Upper lobe of left lung (tissue), 6 donors: Measurements from ENCODE around the gene IL10RA. TPM values are rescaled to one million over a fixed set of nuclear protein-coding genes. Genes with fewer than 3 reads are reported as not detected.

ENCODE experiments used
- ATAC-seq, 2 donors: fragments of 200-7000 bp; cut with Tn5 transposase; one replicate each; pipeline ENCODE4 v1.9.1; 2022; ENCODE audit warnings: mild to moderate bottlenecking in 2 of 2, moderate library complexity in 2 of 2; ENCODE audit not compliant: low FRiP score in 2 of 2
- DNase-seq, 2 donors: peaks; one replicate each; pipeline ENCODE4 v3.0.0-alpha.2; 2019 to 2020
- H3K27ac ChIP-seq, 4 donors: fragments of 200-600 bp; sonication (generic); one replicate each; pipeline ENCODE4 v1.5.1; 2016 to 2019
- H3K27me3 ChIP-seq, 4 donors: fragments of 200-600 bp; sonication (generic); one replicate each; pipeline ENCODE4 v1.5.1; 2017 to 2019
- H3K36me3 ChIP-seq, 4 donors: fragments of 200-600 bp; sonication (generic); one replicate each; pipeline ENCODE4 v1.5.1; 2016 to 2019
- H3K4me1 ChIP-seq, 4 donors: fragments of 200-600 bp; sonication (generic); one replicate each; pipeline ENCODE4 v1.5.1; 2018 to 2019
- H3K4me3 ChIP-seq, 4 donors: fragments of 200-600 bp; sonication (generic); one replicate each; pipeline ENCODE4 v1.5.1; 2017 to 2019; ENCODE audit warnings: mild to moderate bottlenecking in 2 of 4, moderate library complexity in 1 of 4
- H3K9me3 ChIP-seq, 4 donors: fragments of 200-600 bp; sonication (generic); one replicate each; pipeline ENCODE4 v1.5.1; 2018 to 2019
- EP300 ChIP-seq, 4 donors: sonication (generic); formaldehyde crosslinking; IDR thresholded peaks; one replicate each; pipeline ENCODE4 v1.5.1; 2017; ENCODE audit warnings: antibody characterized with exemption in 4 of 4, control low read depth in 2 of 4
- POLR2A ChIP-seq, 4 donors: fragments of 450-650 bp; IDR thresholded peaks; one replicate each; pipeline ENCODE4 v1.5.1; 2016 to 2017; ENCODE audit warnings: antibody characterized with exemption in 4 of 4, mild to moderate bottlenecking in 2 of 4
- POLR2AphosphoS5 ChIP-seq, 2 donors: sonication (generic); formaldehyde crosslinking; IDR thresholded peaks; one replicate each; pipeline ENCODE4 v1.5.1; 2017; ENCODE audit warnings: antibody characterized with exemption in 2 of 2
- WGBS, 2 donors: methylation state at CpG; one replicate each; pipeline ENCODE4 v1.1.5; 2017 to 2018; 5-methylcytosine and 5-hydroxymethylcytosine counted together
- total RNA-seq, 6 donors: library from RNA; depleted of rRNA in 4 of 6; stranded (reverse); fragments of >200 nt in 4 of 6; gene quantifications; one replicate each; pipeline versions ENCODE4 v1.1.0 to v1.2.1, GENCODE V29; 2016 to 2021
- TF ChIP-seq, protein P1 (sequence below), 6 experiments: fragments of 450-650 bp in 4 of 6; fragments of 200-600 bp in 2 of 6; sonication (generic) in 2 of 6; IDR thresholded peaks; one replicate each; pipeline ENCODE4 v1.5.1; 2016 to 2019; ENCODE audit warnings: antibody characterized with exemption in 6 of 6
- donor health status: DM: no; HTN: no; CAD: no; lungs with moderate emphysema.
- donor health status: DM: no; HTN: yes; CAD: no; lungs with severe emphysema.

IL10RA gene
- total RNA-seq, 6 donors from 2014 or later: 30.7 to 139 (median 46.1) TPM

DNA sequence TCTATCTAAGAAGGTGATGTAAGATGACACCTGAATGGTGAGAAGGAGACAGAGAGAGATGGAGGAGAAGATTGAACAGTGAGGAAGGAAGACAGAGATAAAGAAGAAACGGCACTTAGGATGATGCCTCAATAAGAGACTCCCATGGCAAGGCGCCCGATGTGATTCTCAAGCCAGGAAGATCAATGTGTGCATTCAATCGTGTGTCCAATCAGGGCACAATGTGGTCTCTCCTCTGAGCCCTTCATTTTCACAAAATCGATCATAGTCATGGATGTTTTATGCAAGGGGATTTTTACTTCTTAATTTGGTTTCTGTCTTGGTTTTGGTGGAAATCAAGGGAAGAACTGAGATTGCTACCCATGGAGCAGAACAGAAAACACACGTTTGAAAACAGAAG lies 37.1 kb upstream of the IL10RA start:
- no peak overlapping the region for H3K27ac ChIP-seq
- TF ChIP-seq EP300 (IDR thresholded peaks at IDR 0.05) (no peak), POLR2A (IDR thresholded peaks at IDR 0.05) (no peak), POLR2AphosphoS5 (IDR thresholded peaks at IDR 0.05) (no peak)
- TF ChIP-seq, protein P1, sequence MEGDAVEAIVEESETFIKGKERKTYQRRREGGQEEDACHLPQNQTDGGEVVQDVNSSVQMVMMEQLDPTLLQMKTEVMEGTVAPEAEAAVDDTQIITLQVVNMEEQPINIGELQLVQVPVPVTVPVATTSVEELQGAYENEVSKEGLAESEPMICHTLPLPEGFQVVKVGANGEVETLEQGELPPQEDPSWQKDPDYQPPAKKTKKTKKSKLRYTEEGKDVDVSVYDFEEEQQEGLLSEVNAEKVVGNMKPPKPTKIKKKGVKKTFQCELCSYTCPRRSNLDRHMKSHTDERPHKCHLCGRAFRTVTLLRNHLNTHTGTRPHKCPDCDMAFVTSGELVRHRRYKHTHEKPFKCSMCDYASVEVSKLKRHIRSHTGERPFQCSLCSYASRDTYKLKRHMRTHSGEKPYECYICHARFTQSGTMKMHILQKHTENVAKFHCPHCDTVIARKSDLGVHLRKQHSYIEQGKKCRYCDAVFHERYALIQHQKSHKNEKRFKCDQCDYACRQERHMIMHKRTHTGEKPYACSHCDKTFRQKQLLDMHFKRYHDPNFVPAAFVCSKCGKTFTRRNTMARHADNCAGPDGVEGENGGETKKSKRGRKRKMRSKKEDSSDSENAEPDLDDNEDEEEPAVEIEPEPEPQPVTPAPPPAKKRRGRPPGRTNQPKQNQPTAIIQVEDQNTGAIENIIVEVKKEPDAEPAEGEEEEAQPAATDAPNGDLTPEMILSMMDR (IDR thresholded peaks at IDR 0.05): no peak
- H3K4me3 ChIP-seq: no peak overlapping the region
- H3K36me3 ChIP-seq: no peaks in the 10 kb centered on the region
- no peaks in the 10 kb centered on the region for H3K9me3 ChIP-seq
- peaks cover 11 to 45% (median 27%) of the 10 kb centered on the region in 4 donors for H3K4me1 ChIP-seq
- no peaks in the 10 kb centered on the region for H3K27me3 ChIP-seq
- ATAC-seq (no peak), DNase-seq (no peak)
- 71 to 78% methylated on average over 6 of the region's 6 CpGs for WGBS, 2 donors

DNA sequence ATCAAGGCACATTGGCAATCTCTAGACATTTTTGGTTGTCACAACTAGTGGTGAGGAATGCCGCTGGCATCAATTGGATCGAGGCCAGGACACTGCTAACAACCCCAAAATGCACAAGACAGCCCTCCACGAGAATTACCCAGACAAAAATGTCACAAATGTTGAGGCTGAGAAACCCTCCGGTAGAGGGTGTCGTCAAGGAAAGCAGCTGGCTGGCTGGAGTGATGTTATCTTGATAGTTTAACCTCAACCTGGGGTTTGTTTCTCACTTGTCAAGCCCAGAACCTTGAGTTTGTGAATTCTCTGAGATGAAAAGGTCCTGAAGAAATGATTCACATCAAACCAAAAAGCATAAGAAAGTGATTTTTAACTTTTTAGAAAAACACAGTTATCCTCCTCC lies 35.9 kb upstream of the IL10RA start:
- Histone ChIP-seq H3K4me1 (peaks cover 8 to 45% (median 27%) of the 10 kb centered on the region in 4 donors), H3K27me3 (no peaks in the 10 kb centered on the region), H3K36me3 (no peaks in the 10 kb centered on the region), H3K4me3 (no peak overlapping the region), H3K9me3 (no peaks in the 10 kb centered on the region), H3K27ac (peak overlapping the region in 3 of 4 donors; percentile 5 to 61 (median 7))
- 13 to 15% methylated on average over 5 of the region's 5 CpGs for WGBS, 2 donors
- TF ChIP-seq, protein P1 (IDR thresholded peaks at IDR 0.05): peak in 2 of 6 experiments; percentile 29 to 36
- TF ChIP-seq POLR2A (IDR thresholded peaks at IDR 0.05): no peak
- DNase-seq: peak in 1 of 2 donors; percentile 43
- no peak for ATAC-seq

DNA sequence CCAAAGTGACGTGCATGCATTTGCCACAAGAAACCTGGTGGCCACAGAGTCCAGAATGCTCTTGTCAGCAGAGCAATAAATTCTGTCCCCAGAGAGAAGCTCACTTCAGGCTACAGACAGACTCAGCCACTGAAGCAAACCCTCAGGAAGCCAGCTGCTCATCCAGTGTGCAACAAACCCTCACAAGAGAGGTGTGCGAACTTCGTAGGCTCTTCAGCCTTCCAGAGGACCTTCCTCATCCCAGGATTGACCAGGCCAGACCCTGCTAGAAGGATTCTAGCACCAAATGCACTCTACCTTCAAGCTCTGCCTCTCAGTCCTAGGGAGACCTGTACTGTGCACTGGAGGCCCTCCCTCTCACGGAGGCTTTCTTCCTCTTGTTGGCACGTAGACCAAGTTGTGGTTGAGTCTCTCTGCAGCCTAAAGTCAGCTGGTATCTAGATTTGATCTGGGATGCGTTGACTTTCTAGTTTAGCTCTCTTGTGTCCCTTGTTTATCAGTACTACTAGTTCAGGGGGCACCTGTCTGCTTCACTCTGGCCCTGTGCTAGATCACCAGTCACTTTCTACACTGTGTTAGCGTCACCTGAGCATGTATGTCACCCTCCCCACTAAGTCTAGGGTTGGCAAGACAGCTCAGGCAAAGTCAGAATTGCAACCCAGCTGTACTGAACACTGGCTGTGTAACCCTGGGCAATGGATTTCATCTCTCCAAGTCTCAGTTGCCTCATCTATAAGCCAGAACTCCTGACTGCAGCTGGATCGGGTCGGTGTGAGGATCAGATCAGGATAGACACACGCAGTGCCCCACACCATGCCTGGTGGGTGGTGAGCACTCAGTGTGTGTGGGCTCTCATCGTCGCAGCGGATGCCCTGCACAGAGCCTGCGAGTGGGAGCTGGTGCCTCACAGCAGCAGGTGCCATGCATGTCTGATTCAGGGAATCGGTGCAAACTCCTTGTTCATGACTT lies 34.9 kb upstream of the IL10RA start:
- no peak overlapping the region for H3K4me3 ChIP-seq
- H3K27me3 ChIP-seq: no peaks in the 10 kb centered on the region
- no peaks in the 10 kb centered on the region for H3K9me3 ChIP-seq
- H3K27ac ChIP-seq: peak overlapping the region in 2 of 4 donors; percentile 17 to 41
- WGBS, 2 donors: 89 to 91% methylated on average over 13 of the region's 15 CpGs
- peaks cover 3 to 41% (median 26%) of the 10 kb centered on the region in 4 donors for H3K4me1 ChIP-seq
- no peak for TF ChIP-seq EP300 (IDR thresholded peaks at IDR 0.05)
- TF ChIP-seq POLR2AphosphoS5 (IDR thresholded peaks at IDR 0.05): no peak
- TF ChIP-seq POLR2A (IDR thresholded peaks at IDR 0.05): no peak
- DNase-seq: peak in 1 of 2 donors; percentile 46
- H3K36me3 ChIP-seq: no peaks in the 10 kb centered on the region
- ATAC-seq: no peak

DNA sequence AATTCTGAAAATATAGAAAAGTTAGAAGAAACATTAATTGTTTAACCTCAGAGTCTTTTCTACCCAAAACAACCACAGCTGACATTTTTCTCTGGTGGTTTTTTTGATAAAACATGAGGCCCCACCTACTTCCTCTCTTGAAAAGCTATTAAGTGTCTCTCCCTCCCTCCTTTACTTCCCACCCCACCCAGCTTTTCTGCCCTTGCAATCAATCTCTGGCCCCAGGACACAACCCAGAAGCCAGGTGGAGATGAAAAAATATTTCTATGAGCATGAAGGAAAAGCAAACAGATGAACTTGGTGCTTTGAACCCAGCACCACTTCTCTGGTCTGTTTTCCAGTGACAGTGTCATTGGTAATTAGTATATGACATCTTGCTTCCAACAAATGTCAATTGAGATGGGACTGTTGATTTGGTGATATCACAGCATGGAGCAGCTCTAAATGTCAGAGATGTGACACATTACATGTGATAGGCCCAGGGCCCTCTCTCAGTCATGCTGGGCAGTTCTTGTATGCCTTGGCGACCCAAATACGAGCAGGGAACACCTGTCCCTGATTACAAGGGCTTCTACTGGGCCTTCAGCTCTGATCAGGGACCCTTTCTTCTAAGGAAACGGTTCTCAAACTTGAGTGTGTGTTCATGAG lies 33.0 kb upstream of the IL10RA start:
- Histone ChIP-seq H3K36me3 (no peaks in the 10 kb centered on the region), H3K4me3 (no peak overlapping the region), H3K4me1 (peaks cover 0 to 32% (median 18%) of the 10 kb centered on the region in 4 donors), H3K27me3 (no peaks in the 10 kb centered on the region), H3K27ac (no peak overlapping the region), H3K9me3 (no peaks in the 10 kb centered on the region)
- 91 to 97% methylated on average over 3 of the region's 3 CpGs for WGBS, 2 donors
- no peak for TF ChIP-seq POLR2AphosphoS5 (IDR thresholded peaks at IDR 0.05)
- no peak for TF ChIP-seq POLR2A (IDR thresholded peaks at IDR 0.05)
- TF ChIP-seq EP300 (IDR thresholded peaks at IDR 0.05): no peak
- TF ChIP-seq, protein P1 (IDR thresholded peaks at IDR 0.05): no peak
- DNase-seq: no peak
- ATAC-seq: no peak

DNA sequence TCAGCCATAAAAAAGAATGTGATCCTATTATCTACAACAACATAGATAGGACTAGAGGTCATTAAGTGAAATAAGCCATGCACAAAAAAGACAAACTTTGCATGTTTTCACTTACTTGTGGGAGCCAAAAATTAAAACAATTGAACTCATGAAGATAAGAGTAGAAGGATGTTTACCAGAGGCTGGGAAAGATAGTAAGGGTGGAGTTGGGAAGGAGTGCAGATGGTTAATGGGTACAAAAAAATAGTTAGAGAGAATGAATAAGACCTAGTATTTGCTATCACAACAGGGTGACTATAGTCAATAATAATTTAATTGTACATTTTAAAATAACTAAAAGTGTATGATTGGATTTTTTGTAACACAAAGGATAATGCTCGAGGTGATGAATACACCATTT lies 27.2 kb upstream of the IL10RA start:
- TF ChIP-seq, protein P1 (IDR thresholded peaks at IDR 0.05): no peak
- TF ChIP-seq POLR2AphosphoS5 (IDR thresholded peaks at IDR 0.05) (no peak), EP300 (IDR thresholded peaks at IDR 0.05) (no peak), POLR2A (IDR thresholded peaks at IDR 0.05) (no peak)
- no peak for DNase-seq
- no peaks in the 10 kb centered on the region for H3K4me1 ChIP-seq
- H3K9me3 ChIP-seq: no peaks in the 10 kb centered on the region
- H3K4me3 ChIP-seq: no peak overlapping the region
- H3K36me3 ChIP-seq: no peaks in the 10 kb centered on the region
- no peak for ATAC-seq
- H3K27me3 ChIP-seq: no peaks in the 10 kb centered on the region
- 98% methylated on average over 1 of the region's 1 CpG for WGBS, 2 donors
- H3K27ac ChIP-seq: no peak overlapping the region
